SU-DHL-6 (cell line): ENCODE measurements around the gene NRAP.

Experiments used
- H2AFZ ChIP-seq: fragments of 200-600 bp; sonication (generic); 2 replicates; pipeline ENCODE4 v1.6.1; 2014; ENCODE audit warnings: low read depth, mild to moderate bottlenecking, moderate library complexity, mixed read lengths, antibody characterized with exemption, low read length; ENCODE audit not compliant: severe bottlenecking
- H3F3A ChIP-seq: fragments of 200-600 bp; shearing (Covaris generic); 2 replicates; pipeline ENCODE4 v1.6.0; 2016; ENCODE audit warnings: antibody characterized with exemption, mild to moderate bottlenecking; ENCODE audit not compliant: insufficient read depth
- H3K27ac ChIP-seq: fragments of 200-600 bp; sonication (generic); 2 replicates; pipeline ENCODE4 v1.5.1; 2016; ENCODE audit warnings: low read depth, mild to moderate bottlenecking, low read length, moderate library complexity, mixed read lengths
- H3K27me3 ChIP-seq: fragments of 200-600 bp; sonication (generic), shearing (Covaris generic); 2 replicates; pipeline ENCODE4 v1.6.0; 2014; ENCODE audit warnings: mild to moderate bottlenecking, low read length
- H3K36me3 ChIP-seq: fragments of 200-600 bp; sonication (generic); 2 replicates; pipeline ENCODE4 v1.6.1; 2014; ENCODE audit warnings: mild to moderate bottlenecking, low read length, mixed read lengths
- H3K4me2 ChIP-seq: fragments of 300-600, 200-600 bp; shearing (Covaris generic), sonication (generic); 2 replicates; pipeline ENCODE4 v1.6.0; 2014; ENCODE audit warnings: low read length, low read depth, mild to moderate bottlenecking; ENCODE audit not compliant: poor library complexity, severe bottlenecking
- H3K4me3 ChIP-seq: fragments of 200-600 bp; sonication (generic); 2 replicates; pipeline ENCODE4 v1.5.1; 2014; ENCODE audit warnings: antibody characterized with exemption, low read length, mild to moderate bottlenecking, mixed read lengths; ENCODE audit not compliant: insufficient read depth, poor library complexity, severe bottlenecking
- H3K79me2 ChIP-seq: fragments of 200-600 bp; sonication (generic); 2 replicates; pipeline ENCODE4 v1.6.1; 2014; ENCODE audit warnings: mild to moderate bottlenecking, low read length, moderate library complexity; ENCODE audit not compliant: insufficient read depth
- H3K9ac ChIP-seq: fragments of 200-600 bp; sonication (generic); 2 replicates; pipeline ENCODE4 v1.7.0; 2014; ENCODE audit warnings: mild to moderate bottlenecking, low read length
- H3K9me2 ChIP-seq: fragments of 200-600 bp; sonication (generic); replicated peaks from 2 replicates; pipeline ENCODE4 v1.6.1; 2014; ENCODE audit warnings: low read length; ENCODE audit not compliant: insufficient read depth
- H3K9me3 ChIP-seq: fragments of 200-600 bp; sonication (generic); 2 replicates; pipeline ENCODE4 v1.6.1; 2014; ENCODE audit warnings: low read length, mixed read lengths; ENCODE audit not compliant: insufficient read depth
- H4K20me1 ChIP-seq: fragments of 200-600 bp; sonication (generic); 2 replicates; pipeline ENCODE4 v1.6.1; 2014; ENCODE audit warnings: low read depth, mild to moderate bottlenecking, antibody characterized with exemption, low read length, moderate library complexity, mixed read lengths
- EZH2phosphoT487 ChIP-seq: fragments of 200-600 bp; sonication (generic), shearing (Covaris generic); conservative IDR thresholded peaks from 2 replicates; pipeline ENCODE4 v1.6.1; 2018; ENCODE audit warnings: mild to moderate bottlenecking, antibody characterized with exemption, low read length, moderate library complexity, mixed read lengths
- TF ChIP-seq, protein P1 (sequence below): fragments of 200-600 bp; sonication (generic); IDR thresholded peaks from one replicate; pipeline ENCODE4 v1.5.1; 2017; ENCODE audit warnings: antibody characterized with exemption, mild to moderate bottlenecking, low read length, moderate library complexity; ENCODE audit not compliant: insufficient read depth, poor library complexity, severe bottlenecking

The NRAP gene

DNA sequence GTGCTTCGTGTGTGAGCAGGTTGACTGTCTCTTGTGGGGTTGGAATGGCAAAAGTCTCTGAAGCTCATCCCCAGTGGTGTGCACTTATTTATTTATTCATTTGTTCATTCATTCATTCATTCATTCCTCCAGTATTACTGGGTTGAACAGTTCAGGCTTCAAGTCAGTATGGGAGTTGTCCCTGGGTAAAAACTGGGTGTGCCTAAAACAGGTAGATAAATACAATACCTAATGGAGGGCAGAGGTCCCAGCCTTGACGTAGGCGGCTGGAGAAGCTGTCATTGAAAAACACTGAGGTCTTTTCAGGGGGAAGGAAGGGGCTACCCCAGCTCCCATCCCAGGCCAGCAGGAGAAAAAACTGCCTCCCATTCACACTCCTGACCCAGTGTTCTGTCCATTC is 26.9 kb upstream of the NRAP start:
- H3K79me2 ChIP-seq: no peaks in the 10 kb centered on the region
- no peaks in the 10 kb centered on the region for H4K20me1 ChIP-seq
- H3K9ac ChIP-seq: no peak overlapping the region
- peaks cover 9% of the 10 kb centered on the region; the same call in 1 of the 2 replicates for H3K9me3 ChIP-seq
- no peaks in the 10 kb centered on the region for H3K27me3 ChIP-seq
- TF ChIP-seq, protein P1, sequence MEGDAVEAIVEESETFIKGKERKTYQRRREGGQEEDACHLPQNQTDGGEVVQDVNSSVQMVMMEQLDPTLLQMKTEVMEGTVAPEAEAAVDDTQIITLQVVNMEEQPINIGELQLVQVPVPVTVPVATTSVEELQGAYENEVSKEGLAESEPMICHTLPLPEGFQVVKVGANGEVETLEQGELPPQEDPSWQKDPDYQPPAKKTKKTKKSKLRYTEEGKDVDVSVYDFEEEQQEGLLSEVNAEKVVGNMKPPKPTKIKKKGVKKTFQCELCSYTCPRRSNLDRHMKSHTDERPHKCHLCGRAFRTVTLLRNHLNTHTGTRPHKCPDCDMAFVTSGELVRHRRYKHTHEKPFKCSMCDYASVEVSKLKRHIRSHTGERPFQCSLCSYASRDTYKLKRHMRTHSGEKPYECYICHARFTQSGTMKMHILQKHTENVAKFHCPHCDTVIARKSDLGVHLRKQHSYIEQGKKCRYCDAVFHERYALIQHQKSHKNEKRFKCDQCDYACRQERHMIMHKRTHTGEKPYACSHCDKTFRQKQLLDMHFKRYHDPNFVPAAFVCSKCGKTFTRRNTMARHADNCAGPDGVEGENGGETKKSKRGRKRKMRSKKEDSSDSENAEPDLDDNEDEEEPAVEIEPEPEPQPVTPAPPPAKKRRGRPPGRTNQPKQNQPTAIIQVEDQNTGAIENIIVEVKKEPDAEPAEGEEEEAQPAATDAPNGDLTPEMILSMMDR: no peak
- no peak for TF ChIP-seq EZH2phosphoT487
- no peaks in the 10 kb centered on the region for H3K36me3 ChIP-seq
- no peak overlapping the region for H3K4me2 ChIP-seq
- no peak overlapping the region for H3K4me3 ChIP-seq
- no peak overlapping the region for H2AFZ ChIP-seq
- no peaks in the 10 kb centered on the region for H3F3A ChIP-seq
- no peak overlapping the region for H3K27ac ChIP-seq
- H3K9me2 ChIP-seq: no peaks in the 10 kb centered on the region

DNA sequence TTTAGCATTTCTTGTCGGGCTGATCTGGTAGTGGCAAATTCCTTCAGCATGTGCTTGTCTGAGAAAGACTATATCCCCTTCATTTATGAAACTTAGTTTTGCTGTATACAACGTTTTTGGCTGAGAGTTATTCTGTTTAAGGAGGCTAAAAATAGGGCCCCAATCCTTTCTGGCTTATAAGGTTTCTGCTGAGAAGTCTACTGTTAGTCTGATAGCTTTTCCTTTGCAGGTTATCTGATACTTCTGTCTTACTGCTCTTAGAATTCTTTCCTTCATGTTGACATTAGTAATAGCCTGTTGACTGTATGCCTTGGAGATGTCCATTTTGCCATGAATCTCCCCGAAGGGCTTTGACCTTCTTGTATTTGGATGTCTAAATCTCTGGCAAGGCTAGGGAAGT is 25.7 kb upstream of the NRAP start:
- no peak overlapping the region for H2AFZ ChIP-seq
- no peaks in the 10 kb centered on the region for H4K20me1 ChIP-seq
- H3K9ac ChIP-seq: no peak overlapping the region
- TF ChIP-seq, protein P1: no peak
- TF ChIP-seq EZH2phosphoT487: no peak
- H3K9me3 ChIP-seq: peaks cover 9% of the 10 kb centered on the region; the same call in 1 of the 2 replicates
- no peak overlapping the region for H3K27ac ChIP-seq
- H3K4me3 ChIP-seq: no peak overlapping the region
- no peaks in the 10 kb centered on the region for H3K9me2 ChIP-seq
- H3F3A ChIP-seq: no peaks in the 10 kb centered on the region
- no peaks in the 10 kb centered on the region for H3K79me2 ChIP-seq
- H3K36me3 ChIP-seq: no peaks in the 10 kb centered on the region
- no peak overlapping the region for H3K4me2 ChIP-seq
- H3K27me3 ChIP-seq: no peaks in the 10 kb centered on the region

DNA sequence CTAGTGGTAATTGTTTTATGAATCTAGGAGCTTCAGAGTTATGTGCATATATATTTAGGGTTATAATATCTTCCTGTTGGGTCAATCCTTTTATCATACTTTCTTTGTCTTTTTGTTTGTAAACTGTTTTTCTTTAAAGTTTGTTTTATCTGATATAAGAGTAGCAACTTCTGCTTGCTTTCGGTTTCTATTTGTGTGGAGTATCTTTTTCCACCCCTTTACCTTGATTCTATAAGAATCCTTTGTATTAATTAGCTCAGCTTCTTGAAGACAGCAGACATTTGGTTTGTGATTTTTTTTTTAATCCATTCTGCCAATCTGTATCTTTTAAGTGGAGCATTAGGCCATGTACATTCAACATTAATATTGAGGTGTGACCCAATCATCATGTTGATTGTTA is 25.2 kb upstream of the NRAP start:
- Histone ChIP-seq H3K4me2 (no peak overlapping the region), H4K20me1 (no peaks in the 10 kb centered on the region), H3K27ac (no peak overlapping the region), H2AFZ (no peak overlapping the region), H3K9me3 (peaks cover 9% of the 10 kb centered on the region; the same call in 1 of the 2 replicates), H3K9ac (no peak overlapping the region), H3K9me2 (no peaks in the 10 kb centered on the region), H3K4me3 (no peak overlapping the region), H3F3A (no peaks in the 10 kb centered on the region), H3K36me3 (no peaks in the 10 kb centered on the region), H3K79me2 (no peaks in the 10 kb centered on the region), H3K27me3 (no peaks in the 10 kb centered on the region)
- TF ChIP-seq, protein P1: no peak
- TF ChIP-seq EZH2phosphoT487: no peak
